ENCODE results near the gene MYL6. TPM values are rescaled to one million over a fixed set of nuclear protein-coding genes. Genes with fewer than 3 reads are reported as not detected.
"Not testable (repeated sequence)": the region's sequence is repeated elsewhere in the genome, so short reads cannot be mapped to it uniquely, and the experiment has no call there.

The MYL6 gene
- total RNA-seq, 1 donor from 2014 or later = 1,884 TPM

DNA sequence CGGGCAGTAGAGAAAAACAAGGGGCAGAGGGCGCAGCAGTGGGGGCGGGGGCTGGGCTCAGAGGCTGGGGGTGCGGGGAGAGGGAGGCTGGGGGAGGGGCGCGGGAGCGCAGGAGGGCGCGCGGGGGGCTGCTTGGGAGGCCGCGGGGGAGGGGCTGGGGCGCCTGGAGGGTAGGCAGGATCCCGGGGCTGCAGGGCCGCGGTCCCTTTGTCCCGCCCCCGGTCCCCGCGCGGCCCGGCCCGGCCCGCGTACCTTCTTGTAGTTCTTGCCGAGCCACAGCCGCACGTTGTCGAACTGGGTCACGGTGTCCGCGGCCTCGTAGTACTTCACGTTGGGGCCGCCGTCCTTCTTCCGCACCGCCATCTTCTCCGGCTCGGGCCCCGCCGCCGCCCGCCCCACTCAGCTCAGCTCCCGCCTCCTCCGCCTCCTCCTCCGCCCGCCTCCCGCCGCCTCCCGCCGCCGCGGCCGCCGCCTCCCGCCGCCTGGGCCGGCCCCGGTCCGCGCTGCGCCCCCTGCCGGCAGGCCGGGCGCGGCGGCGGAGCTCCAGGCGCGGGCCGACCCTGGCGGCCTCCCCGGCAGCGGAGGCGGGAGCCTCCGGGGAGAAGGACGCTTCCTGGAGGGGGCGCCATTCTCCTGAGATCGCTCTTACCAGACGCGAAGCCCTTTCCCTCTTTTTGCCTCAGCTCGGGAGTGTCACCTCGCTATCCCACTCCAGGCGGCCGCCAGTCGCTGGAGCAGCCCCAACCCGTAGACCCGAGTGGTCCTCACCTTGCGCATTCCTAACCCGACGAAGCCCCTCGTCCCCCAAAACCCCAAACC lies 31.1 kb downstream of the MYL6 start, which contains the start of gene SMARCC2:
TSS of gene SMARCC2 (minus strand) at position 385 of the 819 bp plus-strand sequence. CDS start at position 363, 22 bp downstream.
- DNase-seq (ENCODE audit: low spot score) = peak; percentile 90

DNA sequence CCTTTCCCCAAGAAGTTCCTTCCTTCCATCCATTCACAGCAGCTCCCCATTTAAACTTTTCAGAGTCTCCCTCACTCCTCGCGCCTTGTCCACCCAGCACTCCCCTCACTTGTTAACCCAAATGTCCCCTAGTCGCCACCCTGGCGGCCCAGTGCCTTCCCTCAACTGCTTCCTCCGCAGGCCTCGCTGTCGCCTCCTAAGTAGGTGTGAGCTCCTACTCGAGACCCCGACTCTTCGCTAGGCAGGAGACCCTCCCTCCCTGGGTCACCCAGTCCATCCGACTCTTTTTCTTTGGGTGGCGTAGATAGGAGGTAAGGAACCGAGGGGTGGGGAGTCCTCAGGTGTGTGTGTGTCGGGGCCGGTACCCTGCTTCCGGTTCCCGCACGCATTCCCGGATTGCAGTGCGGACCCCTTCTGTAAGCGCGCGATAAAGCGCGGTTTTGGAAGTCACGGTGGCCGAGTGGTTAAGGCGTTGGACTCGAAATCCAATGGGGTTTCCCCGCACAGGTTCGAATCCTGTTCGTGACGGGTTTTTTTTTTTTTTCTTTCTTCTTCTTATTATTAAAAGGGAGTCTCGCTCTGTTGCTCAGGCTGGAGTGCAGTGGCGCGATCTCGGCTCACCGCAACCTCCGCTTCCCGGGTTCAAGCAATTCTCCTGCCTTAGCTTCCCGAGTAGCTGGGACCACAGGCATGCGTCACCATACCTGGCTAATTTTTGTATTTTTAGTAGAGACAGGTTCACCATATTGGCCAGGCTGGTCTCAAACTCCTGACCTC lies 31.9 kb downstream of the MYL6 start:
- DNase-seq (ENCODE audit: low spot score) = peak; percentile 92

DNA sequence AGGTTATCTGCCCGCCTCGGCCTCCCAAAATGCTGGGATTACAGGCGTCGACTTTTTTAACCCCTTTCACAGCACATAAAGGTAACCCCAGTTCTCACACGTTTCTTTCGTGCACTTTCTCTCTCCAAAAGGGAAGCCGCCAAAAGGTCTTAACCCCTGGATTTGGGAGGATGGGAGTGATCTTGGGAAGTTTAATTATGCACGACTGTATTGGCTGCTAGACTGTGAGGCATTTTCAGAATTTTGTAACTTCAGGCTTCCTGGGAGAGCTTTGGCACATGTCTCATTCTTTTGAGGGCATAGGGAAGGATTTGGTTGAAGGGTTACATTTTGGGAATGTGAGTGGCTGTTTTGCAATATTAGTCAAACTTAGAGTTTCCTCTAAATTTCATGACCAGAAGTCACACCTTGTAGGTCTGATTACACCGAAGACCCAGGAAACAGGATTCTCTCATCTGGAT lies 32.6 kb downstream of the MYL6 start:
- DNase-seq (ENCODE audit: low spot score) = no peak

DNA sequence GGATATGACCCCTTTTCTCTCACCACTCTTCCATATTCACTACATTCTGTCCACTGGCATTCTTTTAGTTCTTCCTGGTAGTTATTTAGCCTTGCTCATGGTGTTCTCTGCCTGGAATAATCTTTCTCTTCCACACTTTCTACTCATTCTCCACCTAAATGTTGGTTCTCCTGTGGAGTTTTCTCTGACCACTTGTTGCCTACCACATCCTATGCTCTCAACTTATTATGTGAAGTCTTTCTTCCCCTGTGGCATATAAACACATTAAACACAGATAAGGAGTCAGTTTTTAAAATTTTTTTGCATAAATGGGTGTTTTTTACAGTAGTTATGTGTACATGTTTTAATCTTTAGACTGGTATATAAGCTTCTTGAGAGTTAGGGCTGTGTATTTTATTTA lies 34.4 kb downstream of the MYL6 start:
- DNase-seq (ENCODE audit: low spot score) = no peak

DNA sequence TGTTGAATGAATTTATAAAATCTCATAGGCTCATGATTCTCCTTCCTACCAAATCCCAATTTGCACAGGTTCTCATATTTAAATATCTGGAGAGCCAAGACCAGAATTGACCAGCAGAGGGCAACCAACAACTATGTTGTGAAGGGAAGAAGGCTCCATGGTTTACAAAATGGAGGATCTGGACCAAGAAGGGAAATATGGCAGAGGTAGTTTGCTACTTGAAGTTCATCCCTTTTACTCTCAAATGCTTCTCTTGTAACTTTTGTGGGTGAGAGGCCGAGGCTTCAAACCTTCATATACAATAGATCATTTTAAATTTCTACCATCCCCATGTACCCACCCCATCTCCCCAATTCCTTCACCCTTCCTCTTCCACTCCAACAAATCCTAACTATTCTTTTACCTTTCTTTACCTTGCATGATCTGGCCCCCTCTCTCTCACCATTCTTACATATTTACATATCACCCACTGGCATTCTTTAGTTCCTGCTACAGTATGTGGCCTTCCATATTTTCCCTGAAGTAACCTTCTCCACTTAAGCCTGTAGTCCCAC lies 34.9 kb downstream of the MYL6 start:
- DNase-seq (ENCODE audit: low spot score) = peak; percentile 85

DNA sequence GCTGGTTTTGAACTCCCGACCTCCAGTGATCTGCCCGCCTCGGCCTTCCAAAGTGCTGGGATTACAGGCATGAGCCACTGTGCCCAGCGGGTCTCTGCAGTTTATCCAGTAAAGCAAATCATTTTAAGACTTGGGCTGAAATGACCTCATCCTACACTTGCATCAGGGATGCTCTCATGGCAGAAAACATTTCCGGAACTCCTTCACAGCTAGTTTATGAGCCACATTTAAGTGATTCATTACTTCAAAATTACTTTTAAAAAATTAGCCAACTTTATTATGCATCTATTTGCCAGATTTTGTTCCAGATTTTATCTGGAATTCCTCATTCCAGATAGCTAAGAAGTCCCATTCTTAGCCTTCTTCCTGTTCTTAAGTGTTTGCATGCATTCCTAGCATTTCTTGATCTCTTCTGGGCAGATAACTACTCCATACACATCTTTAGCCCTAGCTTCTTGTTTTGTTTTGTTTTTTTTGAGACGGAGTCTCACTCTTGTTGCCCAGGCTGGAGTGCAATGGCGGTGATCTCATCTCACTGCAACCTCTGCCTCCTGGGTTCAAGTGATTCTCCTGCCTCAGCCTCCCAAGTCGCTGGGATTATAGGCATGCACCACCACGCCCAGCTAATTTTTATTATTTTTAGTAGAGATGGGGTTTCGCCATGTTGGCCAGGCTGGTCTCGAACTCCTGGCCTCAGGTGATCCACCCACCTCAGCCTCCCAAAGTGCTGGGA lies 38.8 kb downstream of the MYL6 start:
- not testable (repeated sequence) for DNase-seq (ENCODE audit: low spot score)

DNA sequence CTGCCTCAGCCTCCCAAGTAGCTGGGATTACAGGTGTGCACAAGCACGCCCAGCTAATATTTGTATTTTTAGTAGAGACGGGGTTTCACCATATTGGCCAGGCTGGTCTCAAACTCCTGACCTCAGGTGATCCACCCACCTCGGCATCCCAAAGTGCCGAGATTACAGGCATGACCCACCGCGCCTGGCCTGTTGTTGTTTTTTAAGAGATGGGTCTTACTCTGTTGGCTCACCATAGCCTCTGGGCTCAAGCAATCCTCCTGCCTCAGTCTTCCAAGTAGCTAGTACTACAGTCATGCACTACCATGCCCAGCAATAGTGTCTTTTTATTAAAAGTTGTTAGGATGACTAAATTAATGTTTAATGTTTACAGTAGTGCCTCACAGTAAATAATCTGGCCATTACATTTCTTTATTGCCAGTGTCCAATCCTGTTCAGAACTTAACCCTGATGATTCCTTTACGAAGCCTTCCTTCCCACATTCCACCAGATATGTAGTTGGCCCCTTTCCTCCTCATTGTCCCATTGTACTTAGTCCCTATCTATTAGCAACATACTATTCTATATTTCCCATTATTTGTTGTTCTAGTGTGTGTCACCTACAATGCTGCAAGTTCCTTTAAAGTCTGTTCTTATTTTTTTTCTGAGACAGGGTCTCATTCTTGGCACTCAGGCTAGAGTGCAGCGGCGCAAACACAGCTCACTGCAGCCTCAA lies 39.9 kb downstream of the MYL6 start:
- DNase-seq (ENCODE audit: low spot score) = no peak

DNA sequence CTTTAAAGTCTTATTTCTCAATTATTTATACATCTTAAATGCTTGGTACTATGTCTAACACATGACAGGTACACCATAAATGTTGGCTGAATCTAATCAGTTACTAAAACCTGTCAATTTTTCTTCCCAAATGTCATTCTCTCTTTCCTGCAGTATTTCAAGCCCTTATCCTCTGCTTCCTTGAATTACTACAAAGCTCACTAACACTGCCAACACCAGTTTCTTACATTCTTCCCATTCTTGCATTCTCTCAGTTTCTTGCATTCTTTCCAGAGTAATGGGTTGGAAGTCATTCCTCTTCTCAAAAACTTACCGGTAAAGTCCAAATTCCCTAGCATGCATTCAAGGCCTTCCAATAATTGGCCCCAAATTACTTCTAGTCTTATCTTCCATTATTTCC lies 40.7 kb downstream of the MYL6 start:
- no peak for DNase-seq (ENCODE audit: low spot score)

DNA sequence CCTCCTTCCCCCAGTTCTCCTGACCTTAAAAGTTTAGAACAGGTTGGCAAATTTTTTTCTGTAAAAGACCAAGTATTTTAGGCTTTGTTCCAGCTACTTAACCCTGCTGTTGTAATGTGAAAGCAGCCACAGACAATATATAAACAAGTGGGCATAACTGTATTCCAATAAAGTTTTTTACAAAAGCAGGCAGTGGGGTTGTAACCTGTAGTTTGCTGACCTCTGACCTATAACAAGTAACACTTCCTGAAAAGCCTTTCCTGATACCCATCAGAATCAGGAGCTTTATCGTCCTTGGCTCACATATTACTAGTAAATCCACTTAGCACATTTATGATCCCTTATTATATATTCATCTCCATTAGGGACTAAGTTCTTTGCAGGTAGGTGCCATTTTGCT lies 44.2 kb downstream of the MYL6 start:
- DNase-seq (ENCODE audit: low spot score) = no peak

DNA sequence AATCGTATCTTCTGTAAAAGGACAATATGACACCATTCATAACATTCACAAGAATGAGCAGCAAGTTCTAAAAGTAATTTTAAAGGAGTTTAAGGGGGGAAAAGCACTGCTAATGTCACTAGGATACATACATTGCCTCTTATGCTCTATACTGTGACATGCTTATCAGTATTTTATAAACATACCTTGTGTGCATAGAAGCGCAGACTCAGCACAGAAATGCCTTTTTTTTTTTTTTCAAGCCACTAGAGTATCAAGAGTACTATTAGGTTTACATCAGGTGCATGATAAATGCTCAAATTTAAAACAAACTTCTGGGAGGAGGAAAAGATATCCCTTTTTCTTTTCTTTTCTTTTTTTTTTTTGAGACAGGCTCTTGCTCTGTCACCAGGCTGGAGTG lies 44.7 kb downstream of the MYL6 start:
- DNase-seq (ENCODE audit: low spot score) = no peak

DNA sequence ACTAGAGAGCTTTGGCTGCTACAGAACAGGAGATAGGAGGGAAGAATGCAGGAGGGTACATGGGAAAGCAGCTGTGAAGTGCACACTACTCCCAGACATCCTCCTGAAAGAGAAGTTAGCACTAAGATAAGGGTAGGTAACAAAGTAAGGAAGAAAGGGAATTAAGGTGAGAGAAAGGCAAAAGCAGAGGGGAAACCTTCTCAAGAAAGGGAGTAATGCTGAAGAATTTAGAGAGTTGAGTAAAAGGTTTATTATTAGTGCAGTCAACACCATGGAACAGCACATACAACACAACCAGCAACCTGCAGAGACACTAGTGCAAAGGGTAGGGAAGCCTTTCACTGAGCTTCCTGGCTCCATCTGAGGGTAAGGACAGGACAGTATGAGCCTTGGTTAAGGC lies 46.1 kb downstream of the MYL6 start:
- DNase-seq (ENCODE audit: low spot score) = no peak

DNA sequence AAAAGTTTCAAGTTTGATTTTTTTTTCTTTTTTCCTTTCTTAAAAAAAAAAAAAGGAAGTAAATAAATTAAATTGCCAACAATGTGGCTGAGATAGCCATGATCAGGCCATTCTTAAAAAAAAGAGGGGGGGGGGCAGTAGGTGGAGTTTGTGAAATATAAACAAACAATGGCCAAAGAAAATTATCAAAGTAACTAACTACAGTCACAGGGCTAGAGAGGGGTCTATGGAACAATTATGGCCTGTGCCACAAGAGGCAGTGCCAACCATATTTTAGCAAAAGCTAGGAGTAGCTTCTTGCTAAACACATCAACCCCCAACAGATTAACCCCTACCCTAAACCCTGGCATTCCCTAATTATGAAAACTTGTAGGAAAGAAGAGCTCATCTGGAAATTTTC lies 47.3 kb downstream of the MYL6 start:
- DNase-seq (ENCODE audit: low spot score) = no peak

DNA sequence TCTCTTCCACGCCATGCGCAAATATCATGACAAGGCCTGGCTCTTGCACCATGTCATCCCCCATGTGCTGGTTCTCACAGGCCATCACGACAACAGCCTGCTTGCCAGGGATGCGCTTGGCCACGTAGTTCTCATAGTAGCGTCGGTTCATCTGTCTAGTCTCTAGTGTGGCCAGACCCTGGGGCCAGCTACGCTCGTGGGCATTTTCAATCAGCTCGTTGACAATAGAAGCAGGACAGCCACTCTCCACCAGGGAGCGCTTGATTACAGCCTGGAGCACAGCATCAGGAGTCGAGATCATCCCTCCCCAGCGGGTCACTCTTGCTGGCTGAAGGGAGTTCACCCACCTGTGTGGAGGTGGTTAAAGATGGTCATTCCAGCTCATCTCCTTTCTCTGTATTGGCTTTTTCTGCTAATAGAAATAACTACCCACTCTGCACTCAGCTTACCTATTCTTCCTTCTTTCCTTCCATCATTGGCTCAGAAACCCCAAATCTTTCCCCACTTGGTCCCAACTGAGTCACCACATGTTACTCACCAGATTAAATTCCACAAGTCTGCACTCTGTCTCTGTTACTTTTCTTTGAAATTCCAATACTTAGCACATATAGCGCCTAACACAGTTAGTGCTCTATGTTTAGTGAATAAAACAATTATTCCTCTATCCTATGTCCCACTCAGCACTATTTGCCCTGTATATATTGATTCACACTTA lies 48.5 kb downstream of the MYL6 start:
- no peak for DNase-seq (ENCODE audit: low spot score)

DNA sequence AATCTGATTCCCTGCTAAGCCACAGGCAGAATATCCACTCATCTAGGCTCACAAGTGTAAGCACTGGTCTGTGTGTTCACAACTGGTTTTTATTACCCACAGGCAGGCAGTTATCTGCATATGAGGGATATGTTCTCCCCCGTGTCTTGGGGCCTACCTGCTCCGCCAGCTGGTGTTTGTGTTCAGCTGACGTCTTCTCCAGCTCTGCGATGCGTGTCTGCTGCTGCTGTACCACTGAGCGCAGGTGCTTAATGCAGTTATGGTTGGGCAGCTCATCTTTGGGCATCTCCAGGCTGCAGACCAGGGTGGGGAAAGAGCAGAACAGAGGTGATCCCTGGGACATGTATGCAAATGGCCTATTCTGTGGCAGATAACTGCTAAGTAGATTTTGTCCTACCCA lies 49.8 kb downstream of the MYL6 start:
- DNase-seq (ENCODE audit: low spot score) = no peak

Other genes with a start within 250 kb of the MYL6 start
- 40.9 TPM for gene PYM1, start 230.5 kb upstream of the MYL6 start, total RNA-seq
- 155 TPM for gene DGKA, start 227.2 kb upstream of the MYL6 start, total RNA-seq
- 5.8 TPM for gene PMEL, start 192.3 kb upstream of the MYL6 start, total RNA-seq
- gene CDK2, start 191.5 kb upstream of the MYL6 start, total RNA-seq = 23.2 TPM
- 139 TPM for gene RAB5B, start 184.3 kb upstream of the MYL6 start, total RNA-seq
- gene SUOX, start 161.1 kb upstream of the MYL6 start, total RNA-seq = 58.5 TPM
- 14.6 TPM for gene IKZF4, start 137.3 kb upstream of the MYL6 start, total RNA-seq
- 57.0 TPM for gene RPS26, start 116.4 kb upstream of the MYL6 start, total RNA-seq
- 129 TPM for gene ERBB3, start 78.2 kb upstream of the MYL6 start, total RNA-seq
- 139 TPM for gene PA2G4, start 53.8 kb upstream of the MYL6 start, total RNA-seq
- 5,339 TPM for gene RPL41, start 41.7 kb upstream of the MYL6 start, total RNA-seq
- 9.8 TPM for gene ZC3H10, start 40.1 kb upstream of the MYL6 start, total RNA-seq
- gene ESYT1, start 30.1 kb upstream of the MYL6 start, total RNA-seq = 131 TPM
- gene MYL6B, start 5.8 kb upstream of the MYL6 start, total RNA-seq = 37.8 TPM
- gene SMARCC2, start 31.1 kb downstream of the MYL6 start, total RNA-seq = 142 TPM
- 48.8 TPM for gene RNF41, start 63.6 kb downstream of the MYL6 start, total RNA-seq
- gene NABP2, start 66.0 kb downstream of the MYL6 start, total RNA-seq = 27.9 TPM
- 0.57 TPM for gene SLC39A5, start 71.7 kb downstream of the MYL6 start, total RNA-seq
- gene ANKRD52, start 100.0 kb downstream of the MYL6 start, total RNA-seq = 43.9 TPM
- gene COQ10A, start 108.6 kb downstream of the MYL6 start, total RNA-seq = 7.6 TPM
- 196 TPM for gene CS, start 142.0 kb downstream of the MYL6 start, total RNA-seq
- gene CNPY2, start 157.6 kb downstream of the MYL6 start, total RNA-seq = 122 TPM
- gene PAN2, start 175.6 kb downstream of the MYL6 start, total RNA-seq = 103 TPM
- gene IL23A, start 180.5 kb downstream of the MYL6 start, total RNA-seq = 0.49 TPM
- gene STAT2, start 201.7 kb downstream of the MYL6 start, total RNA-seq = 158 TPM
- gene APOF, start 204.5 kb downstream of the MYL6 start, total RNA-seq = not detected